Stimulated activated naive CD8-positive, alpha-beta T cell treated with anti-CD3 and anti-CD28 coated beads, Interleukin-15, amount 100 ng/mL, for 72 hours (primary cell): ENCODE data around the gene CACNA1D.

Source experiments
- ATAC-seq: fragments of 150-1000 bp; cut with Tn5 transposase; 2 replicates; pipeline ENCODE4 v1.10.0; 2021; ENCODE audit warnings: mild to moderate bottlenecking, moderate library complexity
- DNase-seq, 2 donors: peaks; one replicate each; pipeline ENCODE4 v3.0.0; 2021 to 2022
- H3K27ac Mint-ChIP-seq, 2 donors: one replicate each; pipeline ENCODE4 v1.8.0; 2022; ENCODE audit warnings: mild to moderate bottlenecking in 2 of 2, mixed read lengths in 2 of 2, moderate library complexity in 2 of 2
- H3K27me3 Mint-ChIP-seq: one replicate; pipeline ENCODE4 v1.8.0; 2022; ENCODE audit warnings: mixed read lengths
- H3K4me1 Mint-ChIP-seq: one replicate; pipeline ENCODE4 v1.8.0; 2022; ENCODE audit warnings: mild to moderate bottlenecking, mixed read lengths
- H3K4me3 Mint-ChIP-seq, 2 donors: one replicate each; pipeline ENCODE4 v1.8.0; 2022; ENCODE audit warnings: mild to moderate bottlenecking in 2 of 2, mixed read lengths in 2 of 2, moderate library complexity in 1 of 2
- H3K9me3 Mint-ChIP-seq, 2 donors: one replicate each; pipeline ENCODE4 v1.8.0; 2022; ENCODE audit warnings: mixed read lengths in 2 of 2

The CACNA1D gene

DNA sequence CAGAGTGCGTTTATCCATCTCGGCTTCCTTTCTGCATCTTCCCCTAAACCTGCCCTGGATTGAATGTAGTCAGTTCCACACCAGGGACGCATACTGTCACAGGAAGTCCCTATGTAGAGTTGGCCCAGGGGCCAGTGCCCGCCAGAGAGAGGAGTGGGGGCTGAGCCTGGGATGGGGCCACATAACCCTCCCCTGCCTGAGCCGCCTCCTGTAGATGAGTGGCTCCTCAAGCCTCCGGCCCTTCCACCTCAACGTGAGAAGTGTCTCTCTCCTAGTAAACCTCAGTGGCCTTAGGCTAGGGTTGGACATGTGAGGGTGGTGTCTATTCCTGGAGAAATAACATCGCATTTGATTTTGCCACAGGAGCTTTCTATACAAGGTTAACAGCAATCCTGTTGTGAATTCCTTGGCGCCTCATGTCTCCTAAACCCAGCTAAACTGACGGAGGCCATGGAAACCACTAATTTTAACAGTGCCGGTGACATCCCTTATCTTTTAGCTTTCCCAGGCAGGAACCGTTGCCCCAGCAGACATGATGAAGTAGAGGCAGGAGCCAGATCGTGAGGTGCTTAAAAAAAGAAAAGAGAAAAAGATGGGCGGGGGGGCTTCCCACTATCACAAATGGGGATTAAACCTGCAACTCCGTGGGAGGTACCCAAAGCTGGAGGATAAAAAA, 180.7 kb downstream of the CACNA1D start:
- Mint-ChIP-seq H3K27ac (no peak overlapping the region), H3K27me3 (peaks cover 35% of the 10 kb centered on the region), H3K4me1 (no peaks in the 10 kb centered on the region), H3K4me3 (no peak overlapping the region), H3K9me3 (no peaks in the 10 kb centered on the region)
- ATAC-seq (no peak), DNase-seq (no peak)

DNA sequence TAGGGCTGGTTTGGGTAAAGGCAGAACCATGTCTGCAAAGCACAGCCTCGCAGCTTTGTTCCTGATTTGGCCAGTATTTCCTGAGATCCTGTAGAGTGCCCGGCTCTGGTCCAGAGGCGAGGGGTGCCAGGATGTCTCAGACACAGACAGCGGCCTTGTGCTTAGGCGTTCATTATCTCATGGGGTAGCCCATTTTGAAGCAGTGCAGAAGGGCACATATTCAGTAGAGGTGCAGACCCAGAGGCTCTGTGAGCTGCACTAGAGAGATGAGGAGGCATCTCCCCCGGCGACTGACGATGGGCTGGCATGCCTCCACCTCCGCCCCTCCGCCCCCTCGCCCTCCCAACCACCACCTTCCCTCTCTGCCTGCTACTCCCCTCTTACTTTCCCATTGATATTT, 181.5 kb downstream of the CACNA1D start:
- Mint-ChIP-seq H3K27ac (no peak overlapping the region), H3K27me3 (peaks cover 43% of the 10 kb centered on the region), H3K4me3 (no peak overlapping the region), H3K9me3 (no peaks in the 10 kb centered on the region), H3K4me1 (no peaks in the 10 kb centered on the region)
- no peak for DNase-seq
- no peak for ATAC-seq

DNA sequence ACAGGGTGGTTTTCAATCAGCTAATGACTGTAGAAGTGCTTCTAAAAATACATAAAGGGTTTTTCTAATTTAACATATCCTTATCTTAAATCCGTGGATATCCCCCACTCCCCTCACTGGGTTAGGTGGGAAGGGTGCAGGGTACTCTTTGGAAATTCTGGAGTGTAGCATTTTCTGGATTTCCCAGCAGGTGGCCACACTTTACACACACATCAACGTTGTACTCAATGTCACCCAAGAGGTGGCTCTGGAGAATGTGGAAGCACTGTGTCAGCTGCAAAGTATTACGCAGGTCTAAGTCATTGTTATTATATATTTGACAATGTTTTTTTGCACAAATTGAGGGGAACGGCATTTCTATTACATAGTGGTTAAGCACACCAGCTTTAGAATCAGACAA, 183.0 kb downstream of the CACNA1D start:
- H3K9me3 Mint-ChIP-seq, result no peaks in the 10 kb centered on the region
- H3K4me3 Mint-ChIP-seq, result no peak overlapping the region
- no peak overlapping the region for H3K27ac Mint-ChIP-seq
- ATAC-seq (no peak), DNase-seq (no peak)
- H3K27me3 Mint-ChIP-seq, result peaks cover 55% of the 10 kb centered on the region
- no peaks in the 10 kb centered on the region for H3K4me1 Mint-ChIP-seq

DNA sequence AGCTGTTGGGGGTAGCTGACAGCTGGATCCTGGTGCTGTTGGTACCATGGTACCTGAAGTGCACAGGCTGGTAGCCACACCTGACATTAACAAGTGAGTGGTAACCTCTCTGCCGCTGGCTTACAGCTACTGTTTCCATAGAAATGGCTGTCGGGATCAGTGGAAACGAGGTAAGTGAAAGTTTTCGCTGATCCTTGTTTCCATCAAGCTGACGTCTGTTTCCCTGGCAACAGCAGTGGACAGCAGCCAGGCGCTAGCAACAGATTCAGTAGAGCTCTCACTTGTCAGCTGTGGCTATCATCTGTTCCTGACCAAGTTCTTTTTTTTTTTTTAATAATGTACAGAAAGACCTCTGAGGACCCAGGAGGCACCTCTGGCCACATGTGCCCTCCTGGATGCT, 185.6 kb downstream of the CACNA1D start:
- no peaks in the 10 kb centered on the region for H3K9me3 Mint-ChIP-seq
- no peak for ATAC-seq
- no peak overlapping the region for H3K4me3 Mint-ChIP-seq
- H3K27me3 Mint-ChIP-seq, result peaks cover 51% of the 10 kb centered on the region
- H3K27ac Mint-ChIP-seq, result no peak overlapping the region
- H3K4me1 Mint-ChIP-seq, result no peaks in the 10 kb centered on the region
- DNase-seq, result no peak

DNA sequence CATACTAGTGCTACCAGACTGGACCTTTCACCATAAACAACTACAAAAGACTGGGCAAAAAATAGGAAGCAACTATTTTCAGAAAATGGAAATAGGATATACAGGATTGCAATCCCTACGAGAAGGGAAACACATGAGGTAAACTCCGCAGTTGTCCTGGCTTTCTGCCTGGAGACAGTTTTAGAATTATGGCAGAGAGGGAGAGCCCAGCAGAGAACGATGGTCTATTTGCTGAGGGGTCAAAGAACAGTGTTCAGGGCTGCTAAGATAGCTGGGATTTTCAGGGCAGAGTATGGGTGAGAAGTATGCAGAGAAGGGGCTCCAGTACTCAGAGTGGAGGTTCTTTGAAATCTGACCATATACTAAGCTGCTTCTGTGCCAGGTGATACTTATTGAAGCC, 188.4 kb downstream of the CACNA1D start:
- DNase-seq (no peak), ATAC-seq (no peak)
- Mint-ChIP-seq H3K9me3 (no peaks in the 10 kb centered on the region), H3K4me1 (no peaks in the 10 kb centered on the region), H3K27ac (no peak overlapping the region), H3K4me3 (no peak overlapping the region), H3K27me3 (peaks cover 35% of the 10 kb centered on the region)

DNA sequence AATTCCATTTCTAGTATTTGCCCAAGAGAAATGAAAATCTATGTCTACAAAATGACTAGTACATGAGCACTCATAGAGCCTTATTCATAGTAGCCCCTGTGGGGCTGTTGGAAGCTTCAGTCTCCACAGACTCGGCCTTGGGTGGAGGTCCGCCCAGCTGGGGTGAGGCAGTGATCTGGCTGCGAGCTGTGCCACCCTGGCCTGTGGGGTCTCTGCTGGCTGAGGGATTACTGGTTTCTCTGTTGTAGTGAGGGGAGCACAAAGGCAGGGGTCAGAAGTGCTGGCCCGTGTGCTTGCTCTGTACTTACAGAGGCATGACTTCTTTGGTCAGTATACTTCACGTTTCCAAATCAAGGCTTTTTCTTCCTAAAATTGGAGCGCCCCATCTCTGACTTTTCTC, 193.7 kb downstream of the CACNA1D start:
- no peak for DNase-seq
- no peak for ATAC-seq
- H3K27ac Mint-ChIP-seq, result no peak overlapping the region

DNA sequence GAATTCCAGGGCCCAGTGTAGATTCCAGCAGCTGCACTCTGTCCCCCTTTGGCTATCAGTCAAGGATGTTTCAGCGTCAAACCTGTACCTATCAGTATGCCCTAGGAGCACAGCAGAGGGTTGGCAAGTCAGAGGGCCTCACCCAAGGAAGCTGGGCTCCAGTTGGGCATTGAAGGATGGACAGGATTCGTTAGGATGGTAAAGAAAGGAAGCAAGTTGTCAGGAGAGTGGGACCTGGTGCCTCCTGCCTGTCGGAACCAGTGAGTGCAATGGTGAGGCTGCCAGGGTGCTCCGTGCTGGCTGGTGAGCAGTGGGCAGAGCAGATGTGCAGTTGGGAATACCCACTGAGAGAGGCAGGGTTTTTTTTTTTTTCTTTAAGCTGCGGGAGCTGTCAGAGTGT, 194.6 kb downstream of the CACNA1D start:
- H3K9me3 Mint-ChIP-seq, result no peaks in the 10 kb centered on the region
- H3K27me3 Mint-ChIP-seq, result peaks cover 24% of the 10 kb centered on the region
- no peak overlapping the region for H3K4me3 Mint-ChIP-seq
- DNase-seq (no peak), ATAC-seq (no peak)
- H3K27ac Mint-ChIP-seq, result no peak overlapping the region
- peaks cover 6% of the 10 kb centered on the region for H3K4me1 Mint-ChIP-seq

More for the DNA sequence above, 193.7 kb downstream of the CACNA1D start:
- Mint-ChIP-seq H3K4me3 (no peak overlapping the region), H3K9me3 (no peaks in the 10 kb centered on the region), H3K27me3 (peaks cover 28% of the 10 kb centered on the region), H3K4me1 (no peaks in the 10 kb centered on the region)

DNA sequence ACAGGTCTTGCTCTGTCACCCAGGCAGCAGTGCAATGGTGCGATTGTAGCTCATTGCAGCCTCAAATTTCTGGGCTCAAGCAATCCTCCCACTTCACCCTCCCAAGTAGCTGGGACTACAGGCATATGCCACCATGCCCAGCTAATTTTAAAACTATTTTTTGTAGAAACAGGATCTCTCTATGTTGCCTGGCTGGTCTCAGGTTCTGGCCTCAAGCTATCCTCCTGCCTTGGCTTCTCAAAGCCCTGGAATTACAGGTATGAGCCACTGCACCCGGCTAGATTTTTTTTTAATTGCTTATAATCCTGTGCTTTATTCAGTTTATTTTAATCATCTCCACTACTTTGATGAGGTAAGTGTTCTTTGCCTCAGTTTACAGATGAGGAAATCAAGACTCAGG, 195.3 kb downstream of the CACNA1D start:
- no peaks in the 10 kb centered on the region for H3K9me3 Mint-ChIP-seq
- H3K27ac Mint-ChIP-seq, result no peak overlapping the region
- no peak overlapping the region for H3K4me3 Mint-ChIP-seq
- H3K27me3 Mint-ChIP-seq, result peaks cover 30% of the 10 kb centered on the region
- ATAC-seq (no peak), DNase-seq (no peak)
- peaks cover 9% of the 10 kb centered on the region for H3K4me1 Mint-ChIP-seq

DNA sequence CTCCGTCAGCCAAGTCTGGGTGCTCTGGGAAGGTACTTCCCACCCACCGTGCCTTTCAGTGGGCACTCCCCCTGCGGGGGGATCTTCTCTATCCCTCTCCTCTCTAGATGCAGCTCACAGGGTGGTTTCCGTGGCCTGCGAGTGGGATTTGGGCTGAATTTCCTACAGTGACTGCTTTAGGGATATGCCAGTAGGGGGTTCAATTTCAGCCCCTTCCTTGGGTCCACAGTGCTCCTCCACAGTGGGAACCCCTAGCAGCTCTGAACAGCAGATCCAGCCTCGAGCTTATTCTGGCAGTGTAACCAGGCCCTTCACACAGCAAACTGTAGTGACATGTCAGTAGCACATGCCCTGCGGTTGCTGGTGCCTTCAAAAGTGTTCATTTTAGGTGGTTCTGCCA, 196.1 kb downstream of the CACNA1D start:
- no peaks in the 10 kb centered on the region for H3K9me3 Mint-ChIP-seq
- peaks cover 9% of the 10 kb centered on the region for H3K4me1 Mint-ChIP-seq
- H3K4me3 Mint-ChIP-seq, result no peak overlapping the region
- H3K27ac Mint-ChIP-seq, result no peak overlapping the region
- peaks cover 35% of the 10 kb centered on the region for H3K27me3 Mint-ChIP-seq
- ATAC-seq, result no peak
- DNase-seq, result no peak

DNA sequence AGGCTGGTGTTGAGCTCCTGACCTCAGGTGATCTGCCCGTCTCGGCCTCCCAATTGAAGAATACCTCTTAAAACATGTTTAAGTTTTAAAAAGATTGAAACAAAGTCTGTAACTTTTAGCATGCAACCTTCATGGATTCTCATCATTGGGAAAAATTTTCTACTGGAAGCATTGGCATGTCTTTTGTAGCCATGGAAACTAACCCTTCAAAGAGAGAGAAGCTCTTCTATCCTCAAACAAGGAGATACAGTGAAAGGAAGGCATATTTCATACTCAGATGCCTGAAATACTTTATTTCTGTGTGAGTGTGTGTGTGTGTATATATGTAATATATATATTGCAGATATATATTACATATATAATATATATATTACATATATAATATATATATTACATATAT, 196.9 kb downstream of the CACNA1D start:
- DNase-seq (no peak), ATAC-seq (no peak)
- H3K9me3 Mint-ChIP-seq, result no peaks in the 10 kb centered on the region
- H3K4me1 Mint-ChIP-seq, result peaks cover 9% of the 10 kb centered on the region
- H3K27ac Mint-ChIP-seq, result no peak overlapping the region
- peaks cover 38% of the 10 kb centered on the region for H3K27me3 Mint-ChIP-seq
- no peak overlapping the region for H3K4me3 Mint-ChIP-seq

DNA sequence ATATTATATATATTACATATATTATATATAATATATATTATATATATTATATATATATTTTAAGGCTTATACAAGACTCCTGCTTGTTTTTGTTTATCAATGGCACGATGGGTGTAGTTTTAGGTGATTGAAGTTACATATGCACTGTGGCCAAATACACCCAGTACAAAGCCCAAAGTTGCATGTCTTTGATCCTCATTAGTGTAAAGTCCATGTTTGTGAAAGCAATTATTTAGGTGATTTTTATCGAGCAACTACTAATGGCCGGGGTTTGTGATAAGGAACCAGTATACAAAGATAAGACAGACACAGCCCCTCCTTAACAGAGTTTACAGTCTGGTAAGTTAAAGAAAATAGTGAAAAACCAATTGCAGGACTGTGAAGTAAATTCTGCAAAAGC, 197.5 kb downstream of the CACNA1D start:
- H3K9me3 Mint-ChIP-seq, result no peaks in the 10 kb centered on the region
- H3K4me1 Mint-ChIP-seq, result peaks cover 9% of the 10 kb centered on the region
- no peak for DNase-seq
- H3K4me3 Mint-ChIP-seq, result no peak overlapping the region
- no peak overlapping the region for H3K27ac Mint-ChIP-seq
- H3K27me3 Mint-ChIP-seq, result peaks cover 40% of the 10 kb centered on the region
- no peak for ATAC-seq

DNA sequence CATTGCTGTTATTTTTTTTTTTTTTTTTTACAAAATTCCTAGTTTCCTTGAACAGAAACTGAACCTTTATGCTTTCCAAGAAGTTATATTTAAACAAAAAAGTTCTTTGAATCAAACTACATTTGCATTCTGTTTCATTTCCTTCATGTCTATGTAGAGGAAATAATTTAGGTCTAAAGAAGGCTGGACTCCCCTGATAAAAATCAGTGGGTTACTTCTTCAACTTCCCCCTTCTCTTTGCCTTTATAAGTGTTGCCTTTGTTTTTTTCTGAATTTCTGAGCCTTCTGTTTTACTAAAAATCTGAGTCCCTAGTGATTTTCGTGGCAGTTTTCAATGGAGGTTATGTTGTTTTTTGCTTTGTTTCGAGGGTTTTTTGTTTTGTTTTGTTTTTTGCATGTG, 199.0 kb downstream of the CACNA1D start:
- H3K9me3 Mint-ChIP-seq, result no peaks in the 10 kb centered on the region
- H3K27ac Mint-ChIP-seq, result peak overlapping the region in 1 of 2 donors; percentile 14
- H3K4me1 Mint-ChIP-seq, result peaks cover 9% of the 10 kb centered on the region
- no peak for DNase-seq
- H3K4me3 Mint-ChIP-seq, result no peak overlapping the region
- no peak for ATAC-seq
- peaks cover 47% of the 10 kb centered on the region for H3K27me3 Mint-ChIP-seq

DNA sequence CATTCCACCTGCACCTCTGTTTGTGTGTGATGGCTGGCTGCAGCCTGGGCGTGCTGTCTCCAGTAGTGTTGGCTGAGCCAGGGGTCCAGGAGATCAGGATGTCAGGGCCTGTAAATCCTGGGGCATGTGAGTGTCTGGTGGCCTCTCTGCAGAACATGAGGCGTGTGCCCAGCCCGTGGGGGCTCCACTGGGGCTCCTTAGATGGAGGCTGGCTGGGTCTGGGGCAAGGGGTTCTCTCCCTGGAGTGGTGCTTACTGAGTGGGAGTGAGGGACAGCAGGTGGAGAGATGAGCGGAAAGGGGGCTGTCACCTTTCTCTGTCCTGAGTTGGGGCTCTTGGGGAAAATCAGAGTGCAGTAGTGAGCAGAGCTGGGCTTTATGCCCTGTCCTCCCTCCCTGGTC, 199.6 kb downstream of the CACNA1D start:
- H3K27ac Mint-ChIP-seq, result peak overlapping the region in 1 of 2 donors; percentile 45
- no peak overlapping the region for H3K4me3 Mint-ChIP-seq
- H3K27me3 Mint-ChIP-seq, result peaks cover 53% of the 10 kb centered on the region
- ATAC-seq (peak; percentile 20), DNase-seq (no peak)
- peaks cover 9% of the 10 kb centered on the region for H3K4me1 Mint-ChIP-seq
- H3K9me3 Mint-ChIP-seq, result no peaks in the 10 kb centered on the region

DNA sequence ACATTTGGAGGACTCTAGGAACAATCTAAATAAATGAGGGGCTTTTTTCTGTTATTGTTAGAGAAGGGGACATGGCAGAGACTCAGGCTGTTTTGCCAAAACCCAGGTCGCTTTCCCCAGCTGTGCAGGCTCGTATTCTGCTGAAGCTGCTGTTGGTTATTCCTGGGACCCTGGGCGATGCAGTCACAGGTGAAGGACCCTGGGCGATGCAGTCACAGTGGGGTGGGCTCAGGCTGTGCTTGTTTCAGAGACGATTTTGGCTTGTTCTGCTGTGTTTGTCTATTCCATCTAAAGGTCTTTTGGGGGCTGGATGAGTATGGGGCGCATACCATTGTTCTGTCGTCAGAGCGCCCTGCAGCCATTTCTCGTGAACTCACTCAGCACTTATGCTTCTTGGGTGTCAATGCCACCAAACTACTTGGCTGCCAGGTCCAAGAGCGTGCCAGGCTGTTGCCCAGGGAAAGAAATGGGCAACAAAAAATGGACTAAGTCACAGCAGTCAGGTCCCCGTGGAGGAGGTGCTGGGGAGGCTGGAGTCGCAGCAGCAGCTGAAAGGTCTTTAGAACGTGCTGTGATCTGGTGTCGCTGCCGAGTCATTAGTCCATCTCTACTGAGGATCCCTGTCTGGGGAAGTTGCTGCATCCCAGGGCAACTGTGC, 200.4 kb downstream of the CACNA1D start:
- H3K27me3 Mint-ChIP-seq, result peaks cover 58% of the 10 kb centered on the region
- H3K4me1 Mint-ChIP-seq, result peaks cover 9% of the 10 kb centered on the region
- H3K27ac Mint-ChIP-seq, result peak overlapping the region in 1 of 2 donors; percentile 45
- H3K4me3 Mint-ChIP-seq, result no peak overlapping the region
- ATAC-seq (no peak), DNase-seq (no peak)
- H3K9me3 Mint-ChIP-seq, result no peaks in the 10 kb centered on the region

DNA sequence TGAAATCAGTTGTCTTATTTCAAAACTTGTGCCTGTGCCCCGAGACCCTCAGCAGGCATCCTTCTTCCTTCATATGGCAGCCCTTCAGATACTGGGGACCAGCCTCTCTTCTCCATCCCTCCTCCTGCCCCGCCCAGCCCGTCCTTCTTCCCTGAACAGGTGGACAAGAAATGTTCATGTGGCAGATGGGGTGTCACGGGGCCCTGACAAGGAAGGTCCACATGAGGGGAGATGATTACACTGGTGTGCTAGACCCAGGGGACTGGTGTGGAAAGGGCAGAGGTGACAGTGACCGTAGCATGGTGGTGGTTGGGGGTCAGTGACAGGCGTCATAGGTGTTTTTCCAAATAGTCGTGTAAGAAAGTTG, 200.9 kb downstream of the CACNA1D start:
- Mint-ChIP-seq H3K4me3 (no peak overlapping the region), H3K4me1 (peaks cover 9% of the 10 kb centered on the region), H3K9me3 (no peaks in the 10 kb centered on the region), H3K27me3 (peaks cover 57% of the 10 kb centered on the region), H3K27ac (no peak overlapping the region)
- ATAC-seq, result no peak
- no peak for DNase-seq

DNA sequence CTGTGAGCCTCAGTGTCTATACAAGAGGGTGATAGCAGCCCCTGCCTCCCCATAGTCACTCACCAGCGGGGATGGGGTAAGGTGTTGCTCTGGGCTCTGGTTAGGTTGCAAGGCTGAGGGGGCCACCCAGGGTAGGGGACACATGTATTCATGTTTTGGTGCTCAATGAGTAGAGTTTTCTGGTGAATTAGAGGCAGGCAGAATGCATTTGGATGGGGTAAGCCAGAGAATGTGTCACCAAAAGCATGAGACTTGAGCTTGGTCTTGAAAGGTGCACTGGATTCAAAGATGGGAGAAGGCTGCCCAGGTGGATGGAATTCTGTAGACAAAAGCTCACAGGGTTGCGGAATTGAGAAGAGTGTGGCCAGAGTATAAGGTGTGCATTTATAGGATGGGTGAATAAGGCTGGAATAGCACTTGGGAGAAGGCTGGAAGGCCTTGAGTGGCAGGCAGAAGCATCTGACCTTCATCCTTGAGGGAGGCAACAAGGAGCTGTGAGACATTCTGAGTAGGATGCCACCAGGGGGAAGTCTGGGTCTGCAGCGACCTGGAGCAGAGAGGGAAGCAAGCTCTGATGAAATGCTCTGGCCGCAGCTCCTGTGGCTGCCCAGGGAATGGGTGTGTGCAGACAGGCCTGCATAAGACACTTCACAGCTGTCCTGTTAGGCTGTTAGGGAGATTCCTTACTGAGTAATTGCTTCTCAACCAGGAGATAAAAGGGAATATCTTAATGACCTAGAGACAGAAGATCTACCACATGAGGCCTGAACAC, 202.2 kb downstream of the CACNA1D start:
- Mint-ChIP-seq H3K9me3 (no peaks in the 10 kb centered on the region), H3K4me1 (peaks cover 9% of the 10 kb centered on the region), H3K27me3 (peaks cover 46% of the 10 kb centered on the region), H3K27ac (no peak overlapping the region), H3K4me3 (no peak overlapping the region)
- no peak for DNase-seq
- no peak for ATAC-seq
